GM23248 (cell line): Measurements from ENCODE around the gene THSD4. TPM values are rescaled to one million over a fixed set of nuclear protein-coding genes. Genes with fewer than 3 reads are reported as not detected.

Source experiments
- DNase-seq: peaks from one replicate; pipeline ENCODE4 v3.0.0-alpha.2; 2015
- H2AFZ ChIP-seq: fragments of 200-600 bp; sonication (generic); 2 replicates; pipeline ENCODE4 v1.6.1; 2016; ENCODE audit warnings: antibody characterized with exemption
- H3F3A ChIP-seq: fragments of 200-600 bp; sonication (generic); 2 replicates; pipeline ENCODE4 v1.6.1; 2016; ENCODE audit warnings: mild to moderate bottlenecking, antibody characterized with exemption, mixed run types; ENCODE audit not compliant: insufficient read depth
- H3K27ac ChIP-seq: fragments of 200-600 bp; sonication (generic); 2 replicates; pipeline ENCODE4 v1.5.1; 2016; ENCODE audit warnings: mild to moderate bottlenecking
- H3K27me3 ChIP-seq: fragments of 200-600 bp; sonication (generic); replicated peaks from 2 replicates; pipeline ENCODE4 v1.6.1; 2016; ENCODE audit warnings: mild to moderate bottlenecking; ENCODE audit not compliant: insufficient read depth
- H3K36me3 ChIP-seq: fragments of 200-600 bp; sonication (generic); 2 replicates; pipeline ENCODE4 v1.6.1; 2016; ENCODE audit warnings: low read depth, mild to moderate bottlenecking
- H3K4me1 ChIP-seq: fragments of 200-600 bp; sonication (generic); 2 replicates; pipeline ENCODE4 v1.6.1; 2016; ENCODE audit warnings: mild to moderate bottlenecking; ENCODE audit not compliant: insufficient read depth
- H3K4me2 ChIP-seq: fragments of 200-600 bp; sonication (generic); one replicate; pipeline ENCODE4 v1.6.1; 2016; ENCODE audit warnings: mild to moderate bottlenecking; ENCODE audit not compliant: unreplicated experiment
- H3K4me3 ChIP-seq: fragments of 200-600 bp; sonication (generic); 2 replicates; pipeline ENCODE4 v1.5.1; 2016; ENCODE audit warnings: mild to moderate bottlenecking
- H3K79me2 ChIP-seq: fragments of 200-600 bp; sonication (generic); 2 replicates; pipeline ENCODE4 v1.6.1; 2016; ENCODE audit warnings: mild to moderate bottlenecking; ENCODE audit not compliant: insufficient read depth
- H3K9ac ChIP-seq: fragments of 200-600 bp; sonication (generic); 2 replicates; pipeline ENCODE4 v1.6.1; 2016; ENCODE audit warnings: mild to moderate bottlenecking
- H3K9me2 ChIP-seq: fragments of 200-600 bp; sonication (generic); 2 replicates; pipeline ENCODE4 v1.6.1; 2016; ENCODE audit warnings: mixed run types, mild to moderate bottlenecking, moderate library complexity; ENCODE audit not compliant: insufficient read depth
- H3K9me3 ChIP-seq: fragments of 200-600 bp; sonication (generic); one replicate; pipeline ENCODE4 v1.6.1; 2017; ENCODE audit warnings: low read depth
- H4K20me1 ChIP-seq: fragments of 200-600 bp; sonication (generic); 2 replicates; pipeline ENCODE4 v1.6.0; 2016; ENCODE audit not compliant: insufficient read depth
- EZH2 ChIP-seq: fragments of 200-600 bp; sonication (generic); IDR thresholded peaks from 2 replicates; pipeline ENCODE4 v1.6.1; 2018; ENCODE audit warnings: antibody characterized with exemption, mild to moderate bottlenecking; ENCODE audit not compliant: insufficient read depth, poor library complexity, severe bottlenecking
- EZH2phosphoT487 ChIP-seq: fragments of 200-600 bp; sonication (generic); IDR thresholded peaks from 2 replicates; pipeline ENCODE4 v1.6.1; 2018; ENCODE audit warnings: antibody characterized with exemption, moderate library complexity, mild to moderate bottlenecking, low read depth; ENCODE audit not compliant: insufficient read depth
- WGBS, 2 experiments: methylation state at CpG; one replicate each; pipeline ENCODE4 v1.1.6; 2015 to 2017; ENCODE audit warnings: low lambda C conversion rate in 2 of 2, low coverage in 1 of 2; ENCODE audit errors: missing lambda C conversion rate in 2 of 2; 5-methylcytosine and 5-hydroxymethylcytosine counted together
- in situ Hi-C: fragments of 300-500 bp; cut with MboI; formaldehyde crosslinking; loops from 2 replicates; pipeline ENCODE4 v1.15.0; 2020
- polyA plus RNA-seq: library from polyadenylated mRNA; unstranded; fragments of >200 nt; fragmentation: Nextera tagmentation; extraction: Ambion mirVana; gene quantifications from 2 replicates; pipeline ENCODE4 v1.2.1, GENCODE V29; 2016
- total RNA-seq: library from RNA; depleted of rRNA; stranded (reverse); fragments of >200 nt; shearing (Covaris generic); gene quantifications from 2 replicates; pipeline ENCODE4 v1.2.3, GENCODE V29; 2014

The THSD4 gene
- total and polyA plus RNA-seq, 2 experiments from 2014 or later, result 14.2 to 58.9 TPM

GRCh38 chr15:71431343-71432336 is 316.4 kb downstream of the THSD4 start:
- Histone ChIP-seq H2AFZ (no peak overlapping the region), H4K20me1 (no peaks in the 10 kb centered on the region), H3F3A (no peaks in the 10 kb centered on the region), H3K27me3 (no peaks in the 10 kb centered on the region), H3K9me2 (0 out of 2 replicates have a peak, but pooled peaks cover 4% of the 10 kb centered on the region), H3K9me3 (no peaks in the 10 kb centered on the region), H3K4me3 (no peak overlapping the region), H3K27ac (no peak overlapping the region), H3K79me2 (no peaks in the 10 kb centered on the region), H3K9ac (no peak overlapping the region), H3K36me3 (no peaks in the 10 kb centered on the region), H3K4me2 (no peak overlapping the region), H3K4me1 (no peaks in the 10 kb centered on the region; the same call in 1 of the 2 replicates)
- DNase-seq, result no peak
- 93 to 95% methylated on average over 8 of the region's 8 CpGs for WGBS, 2 experiments
- TF ChIP-seq EZH2 (no peak), EZH2phosphoT487 (no peak)
- in situ Hi-C loops, result no loop called here

DNA sequence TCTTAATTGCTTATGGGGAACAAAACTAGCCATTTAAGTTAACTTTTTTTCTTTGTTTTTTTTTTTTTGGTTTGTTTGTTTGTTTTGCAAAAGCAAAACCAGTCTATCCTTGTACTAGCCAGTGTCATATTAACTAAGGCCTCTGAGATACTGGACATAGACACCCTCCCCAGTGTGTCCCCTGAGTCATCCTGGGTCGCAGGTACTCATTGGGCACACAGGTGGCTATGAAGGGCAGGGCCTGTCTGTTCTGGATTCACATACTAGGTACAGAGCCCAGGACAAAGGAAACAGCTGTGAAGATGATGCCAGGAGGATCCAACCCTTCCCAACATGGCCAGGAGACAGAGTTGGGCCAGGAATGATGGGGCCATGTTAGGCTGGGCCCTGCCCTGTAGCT is 318.1 kb downstream of the THSD4 start:
- Histone ChIP-seq H4K20me1 (no peaks in the 10 kb centered on the region), H3K27me3 (no peaks in the 10 kb centered on the region), H3K4me1 (peaks cover 6% of the 10 kb centered on the region), H2AFZ (no peak overlapping the region), H3K27ac (no peak overlapping the region), H3K9me3 (no peaks in the 10 kb centered on the region), H3K79me2 (no peaks in the 10 kb centered on the region), H3K4me3 (no peak overlapping the region), H3K4me2 (no peak overlapping the region), H3F3A (0 out of 2 replicates have a peak, but pooled peaks cover 2% of the 10 kb centered on the region), H3K9ac (no peak overlapping the region), H3K36me3 (no peaks in the 10 kb centered on the region), H3K9me2 (0 out of 2 replicates have a peak, but pooled peaks cover 4% of the 10 kb centered on the region)
- TF ChIP-seq EZH2, result no peak
- TF ChIP-seq EZH2phosphoT487, result no peak
- no peak for DNase-seq
- WGBS, 2 experiments, result 100% methylated on average over 1 of the region's 1 CpG
- in situ Hi-C loops, result no loop called here

DNA sequence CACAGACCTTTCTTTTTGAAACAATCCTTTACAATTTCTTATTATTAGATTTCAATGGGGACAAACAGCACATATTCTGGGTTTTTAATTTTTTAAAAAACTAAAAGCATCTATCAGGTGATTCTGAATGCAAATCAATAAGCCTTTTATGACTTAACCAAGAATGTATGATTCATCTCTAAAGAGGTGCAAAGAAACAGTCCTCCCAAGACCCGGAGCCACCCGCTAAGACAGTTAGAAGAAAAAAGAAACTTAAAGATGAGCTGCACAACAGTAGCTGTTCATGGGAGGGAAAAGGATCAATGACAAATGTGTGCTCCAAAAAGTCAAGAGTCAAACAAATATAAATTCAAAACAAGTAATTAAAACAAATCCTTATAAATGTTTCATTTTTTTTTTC is 319.5 kb downstream of the THSD4 start:
- 96 to 98% methylated on average over 2 of the region's 2 CpGs for WGBS, 2 experiments
- H3K27ac ChIP-seq, result no peak overlapping the region

GRCh38 chr15:71435552-71435951 is 320.3 kb downstream of the THSD4 start:
- Histone ChIP-seq H3K9me3 (no peaks in the 10 kb centered on the region), H3K9me2 (0 out of 2 replicates have a peak, but pooled peaks cover 4% of the 10 kb centered on the region), H4K20me1 (no peaks in the 10 kb centered on the region), H3K27ac (no peak overlapping the region), H2AFZ (no peak overlapping the region), H3K4me3 (no peak overlapping the region), H3K9ac (no peak overlapping the region), H3K27me3 (no peaks in the 10 kb centered on the region), H3K79me2 (no peaks in the 10 kb centered on the region), H3F3A (0 out of 2 replicates have a peak, but pooled peaks cover 7% of the 10 kb centered on the region), H3K4me1 (peaks cover 8% of the 10 kb centered on the region), H3K4me2 (no peak overlapping the region), H3K36me3 (no peaks in the 10 kb centered on the region)
- in situ Hi-C loops, result no loop called here
- 69 to 75% methylated on average over 6 of the region's 6 CpGs for WGBS, 2 experiments
- TF ChIP-seq EZH2phosphoT487 (no peak), EZH2 (no peak)
- no peak for DNase-seq

More for the DNA sequence above, 319.5 kb downstream of the THSD4 start:
- DNase-seq, result no peak
- H3K9me2 ChIP-seq, result 0 out of 2 replicates have a peak, but pooled peaks cover 4% of the 10 kb centered on the region
- H3K4me1 ChIP-seq, result peaks cover 8% of the 10 kb centered on the region
- no peaks in the 10 kb centered on the region for H3K27me3 ChIP-seq
- no peaks in the 10 kb centered on the region for H3K79me2 ChIP-seq
- 0 out of 2 replicates have a peak, but pooled peaks cover 7% of the 10 kb centered on the region for H3F3A ChIP-seq
- TF ChIP-seq EZH2, result no peak
- H3K4me2 ChIP-seq, result no peak overlapping the region
- H3K36me3 ChIP-seq, result no peaks in the 10 kb centered on the region
- H2AFZ ChIP-seq, result no peak overlapping the region
- no peak overlapping the region for H3K4me3 ChIP-seq
- in situ Hi-C loops, result no loop called here
- H3K9ac ChIP-seq, result no peak overlapping the region
- H3K9me3 ChIP-seq, result no peaks in the 10 kb centered on the region
- no peaks in the 10 kb centered on the region for H4K20me1 ChIP-seq
